Chondrocyte (in vitro differentiated cells): ENCODE data around the gene OXTR. TPM values are rescaled to one million over a fixed set of nuclear protein-coding genes. Genes with fewer than 3 reads are reported as not detected.

Source experiments
- DNase-seq: peaks from one replicate; pipeline ENCODE4 v3.0.0; 2021; ENCODE audit warnings: mixed read lengths, low spot score
- H3K27ac Mint-ChIP-seq: one replicate; pipeline ENCODE4 v1.8.0; 2021; ENCODE audit warnings: mild to moderate bottlenecking, moderate library complexity, mixed read lengths; ENCODE audit not compliant: unreplicated experiment
- H3K27me3 Mint-ChIP-seq: 2 replicates; pipeline ENCODE4 v1.8.0; 2021; ENCODE audit warnings: low read depth, mixed read lengths
- H3K36me3 Mint-ChIP-seq: 2 replicates; pipeline ENCODE4 v1.8.0; 2021; ENCODE audit warnings: low read depth, mixed read lengths
- H3K4me1 Mint-ChIP-seq: 2 replicates; pipeline ENCODE4 v1.8.0; 2021; ENCODE audit warnings: low read depth, mild to moderate bottlenecking, mixed read lengths
- H3K4me3 Mint-ChIP-seq: one replicate; pipeline ENCODE4 v1.8.0; 2021; ENCODE audit warnings: mild to moderate bottlenecking, moderate library complexity, mixed read lengths; ENCODE audit not compliant: unreplicated experiment
- H3K9me3 Mint-ChIP-seq: 2 replicates; pipeline ENCODE4 v1.8.0; 2021; ENCODE audit warnings: low read depth, mixed read lengths
- total RNA-seq: library from RNA; stranded (reverse); gene quantifications from 3 replicates; pipeline ENCODE4 v1.2.1, GENCODE V29; 2021
- TF ChIP-seq, protein P1 (sequence below): fragments of 200-600 bp; sonication (generic); IDR thresholded peaks from 2 replicates; pipeline ENCODE4 v1.5.0; 2021; ENCODE audit warnings: antibody characterized with exemption, mild to moderate bottlenecking, moderate library complexity

The OXTR gene
- total RNA-seq, 1 donor from 2014 or later: 48.5 TPM

- peaks cover 8% of the 10 kb centered on the region for H3K9me3 Mint-ChIP-seq
- H3K36me3 Mint-ChIP-seq: peaks cover under 1% of the 10 kb centered on the region
- TF ChIP-seq, protein P1, sequence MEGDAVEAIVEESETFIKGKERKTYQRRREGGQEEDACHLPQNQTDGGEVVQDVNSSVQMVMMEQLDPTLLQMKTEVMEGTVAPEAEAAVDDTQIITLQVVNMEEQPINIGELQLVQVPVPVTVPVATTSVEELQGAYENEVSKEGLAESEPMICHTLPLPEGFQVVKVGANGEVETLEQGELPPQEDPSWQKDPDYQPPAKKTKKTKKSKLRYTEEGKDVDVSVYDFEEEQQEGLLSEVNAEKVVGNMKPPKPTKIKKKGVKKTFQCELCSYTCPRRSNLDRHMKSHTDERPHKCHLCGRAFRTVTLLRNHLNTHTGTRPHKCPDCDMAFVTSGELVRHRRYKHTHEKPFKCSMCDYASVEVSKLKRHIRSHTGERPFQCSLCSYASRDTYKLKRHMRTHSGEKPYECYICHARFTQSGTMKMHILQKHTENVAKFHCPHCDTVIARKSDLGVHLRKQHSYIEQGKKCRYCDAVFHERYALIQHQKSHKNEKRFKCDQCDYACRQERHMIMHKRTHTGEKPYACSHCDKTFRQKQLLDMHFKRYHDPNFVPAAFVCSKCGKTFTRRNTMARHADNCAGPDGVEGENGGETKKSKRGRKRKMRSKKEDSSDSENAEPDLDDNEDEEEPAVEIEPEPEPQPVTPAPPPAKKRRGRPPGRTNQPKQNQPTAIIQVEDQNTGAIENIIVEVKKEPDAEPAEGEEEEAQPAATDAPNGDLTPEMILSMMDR: no peak
- no peak overlapping the region for H3K4me3 Mint-ChIP-seq
- H3K27me3 Mint-ChIP-seq: no peaks in the 10 kb centered on the region
- H3K27ac Mint-ChIP-seq: no peak overlapping the region
- no peaks in the 10 kb centered on the region for H3K4me1 Mint-ChIP-seq
- no peak for DNase-seq
Observed at GRCh38 chr3:8805774-8806173, 36.4 kb upstream of the OXTR start.

DNA sequence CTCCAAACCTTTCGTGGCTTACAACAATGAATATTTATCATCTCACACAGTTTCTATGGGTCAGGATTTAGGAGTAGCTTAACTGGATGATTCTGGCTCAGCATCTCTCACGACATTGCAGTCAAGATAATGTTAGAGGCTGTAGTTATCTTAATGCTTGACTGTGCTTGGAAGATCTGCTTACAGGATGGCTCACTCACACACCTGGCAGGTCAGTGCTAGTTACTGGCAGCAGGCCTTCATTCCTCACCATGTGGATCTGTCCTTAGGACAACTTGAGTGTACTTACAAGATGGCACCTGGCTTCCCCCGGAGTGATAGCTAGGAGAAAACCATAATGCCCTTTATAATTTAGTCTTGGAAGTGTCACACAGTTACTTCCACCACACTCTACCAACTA, 32.8 kb upstream of the OXTR start:
- Mint-ChIP-seq H3K27me3 (no peaks in the 10 kb centered on the region), H3K9me3 (peaks cover 14% of the 10 kb centered on the region), H3K36me3 (peaks cover 3% of the 10 kb centered on the region), H3K27ac (no peak overlapping the region), H3K4me1 (peaks cover 3% of the 10 kb centered on the region), H3K4me3 (no peak overlapping the region)
- DNase-seq: no peak
- TF ChIP-seq, protein P1: no peak

DNA sequence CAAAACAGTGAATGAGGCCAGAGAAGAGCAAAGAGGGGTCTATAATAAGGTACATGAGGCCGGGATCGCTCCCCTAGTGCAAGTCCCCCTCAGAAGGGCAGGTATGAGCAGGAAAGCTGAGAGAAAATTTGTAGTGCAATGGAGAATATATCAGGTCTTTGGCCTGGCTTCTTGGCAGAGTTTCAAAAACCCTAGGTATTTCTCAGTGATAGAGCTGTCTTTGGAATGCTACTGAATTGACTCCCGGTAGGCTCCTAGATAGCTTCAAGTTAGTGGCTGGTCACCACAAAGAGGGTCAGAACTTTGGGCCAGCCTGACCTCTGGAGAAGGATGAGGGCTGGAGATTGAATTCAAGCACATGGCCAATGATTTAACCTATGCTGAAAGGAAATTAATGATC, 30.6 kb upstream of the OXTR start:
- H3K27me3 Mint-ChIP-seq: no peaks in the 10 kb centered on the region
- TF ChIP-seq, protein P1: no peak
- no peak for DNase-seq
- no peak overlapping the region for H3K4me3 Mint-ChIP-seq
- H3K27ac Mint-ChIP-seq: no peak overlapping the region
- H3K4me1 Mint-ChIP-seq: peaks cover 3% of the 10 kb centered on the region
- H3K9me3 Mint-ChIP-seq: peaks cover 14% of the 10 kb centered on the region
- H3K36me3 Mint-ChIP-seq: peaks cover 3% of the 10 kb centered on the region

DNA sequence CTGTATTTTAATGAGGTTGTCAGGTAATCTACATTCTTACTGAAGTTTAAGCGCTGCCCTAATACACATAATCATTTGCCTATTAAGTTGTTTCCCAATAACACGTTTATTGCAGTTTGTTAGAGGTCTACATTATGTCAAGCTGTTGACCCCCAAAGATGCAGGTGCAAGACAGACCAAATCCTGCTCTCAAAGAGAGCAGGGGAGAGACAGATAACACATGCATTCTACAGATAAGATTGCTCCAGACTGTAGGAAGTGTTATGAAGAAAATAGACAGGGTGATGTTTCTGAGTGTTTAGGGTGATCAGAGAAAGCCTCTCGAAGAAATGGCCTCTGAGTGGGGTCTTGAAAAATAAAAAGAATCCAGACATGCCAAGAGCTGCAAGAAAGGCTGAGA, 24.8 kb upstream of the OXTR start:
- H3K27ac Mint-ChIP-seq: no peak overlapping the region
- H3K27me3 Mint-ChIP-seq: no peaks in the 10 kb centered on the region
- H3K4me1 Mint-ChIP-seq: peaks cover 18% of the 10 kb centered on the region
- TF ChIP-seq, protein P1: no peak
- peaks cover 4% of the 10 kb centered on the region for H3K9me3 Mint-ChIP-seq
- no peak overlapping the region for H3K4me3 Mint-ChIP-seq
- no peak for DNase-seq
- H3K36me3 Mint-ChIP-seq: no peaks in the 10 kb centered on the region

DNA sequence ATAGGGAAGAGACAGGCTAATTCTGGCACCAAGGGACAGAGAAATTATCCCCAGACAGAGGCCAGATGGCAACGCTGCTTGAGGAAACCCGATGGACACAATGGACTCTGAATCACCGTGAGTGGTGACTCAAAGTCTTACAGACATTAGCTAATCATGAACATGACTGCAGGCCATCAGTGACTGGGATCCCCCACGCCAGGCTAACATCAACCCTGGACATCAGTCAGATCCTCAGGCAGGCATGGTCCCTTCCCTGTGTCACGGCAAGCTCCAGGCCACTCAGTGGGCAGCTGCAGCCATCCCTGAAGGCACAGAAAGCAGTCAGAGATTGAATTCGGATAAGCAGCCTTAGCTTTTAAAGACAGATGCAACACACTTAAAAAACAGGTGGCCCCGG, 23.8 kb upstream of the OXTR start:
- H3K4me3 Mint-ChIP-seq: no peak overlapping the region
- no peaks in the 10 kb centered on the region for H3K36me3 Mint-ChIP-seq
- no peak overlapping the region for H3K27ac Mint-ChIP-seq
- H3K9me3 Mint-ChIP-seq: peaks cover 9% of the 10 kb centered on the region
- DNase-seq: no peak
- H3K27me3 Mint-ChIP-seq: no peaks in the 10 kb centered on the region
- peaks cover 18% of the 10 kb centered on the region for H3K4me1 Mint-ChIP-seq
- TF ChIP-seq, protein P1: no peak
